GM21360 (cell line): ENCODE results near the gene GBX2.

Source experiments
- ATAC-seq: cut with Tn5 transposase; IDR thresholded peaks from one replicate; pipeline ENCODE4 v1.9.1; 2021; ENCODE audit warnings: mild to moderate bottlenecking, moderate library complexity; ENCODE audit not compliant: unreplicated experiment

The GBX2 gene

DNA sequence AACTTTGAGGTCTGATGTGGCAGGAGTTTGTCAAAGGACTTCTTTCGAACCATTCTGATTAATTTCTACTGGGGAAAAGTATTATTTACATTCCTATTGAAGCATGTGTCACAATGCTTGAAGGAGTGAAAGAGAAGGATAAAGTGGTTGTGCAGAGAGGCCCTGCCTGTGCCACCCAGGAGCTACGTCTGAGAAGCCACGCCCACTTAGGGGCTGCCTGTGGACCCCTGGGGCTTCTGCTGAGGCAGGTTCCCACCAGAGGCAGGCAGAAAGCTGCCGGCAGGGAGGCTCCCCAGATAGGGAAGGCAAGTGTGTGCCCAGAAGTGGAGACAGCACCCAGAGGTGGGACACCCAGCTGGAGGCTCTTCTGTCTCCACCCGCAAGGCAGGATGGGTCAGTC, 47.4 kb downstream of the GBX2 start:
- ATAC-seq = no peak

DNA sequence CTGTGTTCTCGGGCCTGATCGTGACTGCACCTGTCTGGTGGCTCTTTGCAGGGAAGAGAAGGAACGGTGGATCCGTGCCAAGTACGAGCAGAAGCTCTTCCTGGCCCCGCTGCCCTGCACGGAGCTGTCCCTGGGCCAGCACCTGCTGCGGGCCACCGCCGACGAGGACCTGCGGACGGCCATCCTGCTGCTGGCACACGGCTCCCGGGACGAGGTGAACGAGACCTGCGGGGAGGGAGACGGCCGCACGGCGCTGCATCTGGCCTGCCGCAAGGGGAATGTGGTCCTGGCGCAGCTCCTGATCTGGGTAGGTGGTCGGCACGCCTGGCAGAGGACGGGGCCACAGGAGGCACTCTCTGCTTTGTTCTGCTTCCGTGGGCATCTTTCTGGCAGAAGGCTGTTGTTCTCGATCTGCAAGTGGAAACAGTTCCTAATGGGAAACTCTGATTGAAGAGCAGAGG, 48.0 kb downstream of the GBX2 start:
- no peak for ATAC-seq

DNA sequence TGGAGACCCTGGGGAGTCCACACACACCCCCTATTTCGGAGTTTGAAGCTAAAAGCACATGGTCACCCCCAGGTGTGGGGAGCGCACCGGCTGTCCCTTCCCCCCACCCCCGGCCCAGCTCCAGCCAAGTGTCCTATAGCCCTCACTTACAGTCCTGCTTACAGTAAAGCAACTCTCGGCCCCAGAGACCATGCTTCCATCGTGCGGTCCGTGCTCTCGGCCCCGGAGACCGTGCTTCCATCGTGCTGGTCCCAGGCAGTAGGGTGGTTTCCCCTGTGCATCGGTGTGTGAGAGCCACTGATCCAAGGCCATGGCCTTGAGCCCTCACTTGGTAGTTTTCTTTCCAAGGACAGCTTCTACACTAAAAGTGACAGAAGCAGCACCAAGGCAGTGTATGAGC, 48.7 kb downstream of the GBX2 start:
- ATAC-seq = no peak

DNA sequence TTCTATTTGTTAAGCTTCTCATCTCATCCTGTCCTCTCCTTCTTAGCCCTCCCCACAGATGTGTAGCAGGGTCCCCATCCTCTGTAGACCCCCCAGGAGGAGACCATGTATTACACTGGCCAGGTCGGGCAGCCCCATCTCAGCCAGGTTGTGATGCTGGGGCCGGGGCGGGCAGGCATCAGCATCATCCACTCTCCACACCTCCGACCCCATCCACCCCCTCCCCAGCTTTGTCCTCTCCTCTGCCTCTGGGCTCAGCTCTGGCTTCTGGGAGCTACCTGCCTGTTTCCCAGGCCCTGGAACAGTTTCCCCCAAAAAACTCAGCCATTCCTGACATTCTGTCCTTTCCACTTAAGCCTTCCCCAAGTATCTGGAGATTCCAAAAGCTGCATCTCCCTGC, 49.2 kb downstream of the GBX2 start:
- ATAC-seq = no peak

DNA sequence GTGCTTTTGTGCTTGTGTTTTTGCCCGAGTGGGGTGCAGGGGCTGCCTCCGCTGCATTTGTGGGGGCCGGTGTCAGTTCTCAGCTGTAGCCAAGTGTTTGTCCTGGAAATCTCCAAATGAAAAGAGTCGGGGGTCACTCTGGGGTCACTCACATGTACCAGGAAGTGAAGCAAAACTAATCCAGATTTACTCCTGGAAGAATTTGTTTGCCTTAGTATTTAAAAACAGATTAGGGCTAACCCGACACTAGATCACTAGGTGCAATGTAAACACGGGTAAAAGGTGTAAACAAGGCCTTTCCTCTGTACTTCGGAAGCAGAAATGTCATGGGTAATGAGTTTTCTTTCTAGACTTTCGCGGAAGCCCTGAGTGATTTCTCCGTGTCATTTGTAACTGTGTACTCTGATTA, 50.3 kb downstream of the GBX2 start:
- no peak for ATAC-seq

DNA sequence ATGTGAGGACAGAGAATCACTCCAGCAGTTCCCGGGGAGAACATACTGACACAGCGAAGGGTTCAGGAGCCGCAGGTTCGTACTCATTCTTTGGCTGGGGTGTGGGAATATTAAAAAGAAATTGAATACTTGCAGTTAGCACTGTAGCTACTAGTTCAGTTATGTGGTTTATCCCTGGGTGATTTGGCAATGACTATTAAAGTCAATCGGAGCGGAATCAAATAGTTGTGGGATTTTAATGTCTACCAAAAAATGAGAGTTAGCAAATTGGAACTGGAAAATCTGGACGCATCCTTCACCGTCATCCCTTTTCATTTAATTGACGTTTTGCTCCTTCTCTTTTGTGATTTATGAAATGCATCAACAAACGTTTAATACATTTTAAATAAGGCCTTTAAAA, 50.8 kb downstream of the GBX2 start:
- no peak for ATAC-seq
